H1 (cell line): ENCODE data around the gene GCNT1. TPM values are rescaled to one million over a fixed set of nuclear protein-coding genes. Genes with fewer than 3 reads are reported as not detected.

Experiments
- CTCF ChIA-PET: fragments of 300-600 bp; sonication (Branson Sonifier 250); formaldehyde crosslinking; loops from one replicate; lab custom pipeline; 2021; ENCODE audit not compliant: partially characterized antibody; lab: Charles Lee
- POLR2A ChIA-PET: fragments of 300-600 bp; sonication (Branson Sonifier 250); formaldehyde crosslinking; loops from one replicate; lab custom pipeline; 2021; ENCODE audit warnings: inconsistent platforms; ENCODE audit not compliant: partially characterized antibody; lab: Charles Lee
- DNase-seq, 2 experiments: peaks; one replicate each; pipeline versions ENCODE4 v3.0.0 to v3.0.0-alpha.2; 2010 to 2022; ENCODE audit warnings: low spot score in 2 of 2, low read depth in 1 of 2, mixed read lengths in 1 of 2
- FAIRE-seq: peaks from 2 replicates; lab custom pipeline; 2011; peaks lifted over from hg19 to GRCh38; lab: Jason Lieb, UNC
- H2AFZ ChIP-seq: 2 replicates; pipeline ENCODE4 v1.8.1; 2012; ENCODE audit warnings: low read length, inconsistent platforms
- H2AK5ac ChIP-seq: 2 replicates; pipeline ENCODE4 v1.6.1; 2013; ENCODE audit warnings: low read depth, low read length
- H2BK120ac ChIP-seq: replicated peaks from 2 replicates; pipeline ENCODE3; 2013; ENCODE audit warnings: low read depth, low read length, inconsistent platforms
- H2BK12ac ChIP-seq: 2 replicates; pipeline ENCODE4 v1.6.1; 2013; ENCODE audit warnings: low read depth, low read length
- H2BK15ac ChIP-seq: 2 replicates; pipeline ENCODE4 v1.6.1; 2013; ENCODE audit warnings: low read length
- H2BK20ac ChIP-seq: 2 replicates; pipeline ENCODE4 v1.6.1; 2013; ENCODE audit warnings: low read length
- H2BK5ac ChIP-seq: 2 replicates; pipeline ENCODE4 v1.6.1; 2013; ENCODE audit warnings: low read depth, low read length
- H3K14ac ChIP-seq: 2 replicates; pipeline ENCODE4 v1.6.1; 2013; ENCODE audit warnings: inconsistent platforms; ENCODE audit not compliant: insufficient read length
- H3K18ac ChIP-seq: 2 replicates; pipeline ENCODE4 v1.6.1; 2013; ENCODE audit warnings: low read length; ENCODE audit errors: extremely low read depth
- H3K23ac ChIP-seq: 2 replicates; pipeline ENCODE4 v1.6.1; 2013; ENCODE audit warnings: inconsistent platforms; ENCODE audit not compliant: insufficient read length
- H3K23me2 ChIP-seq: 2 replicates; pipeline ENCODE4 v1.6.1; 2013; ENCODE audit warnings: low read depth, low read length
- H3K27ac ChIP-seq: 2 replicates; pipeline ENCODE4 v1.6.1; 2011; ENCODE audit warnings: low read depth, low read length, inconsistent platforms
- H3K27me3 ChIP-seq, 4 experiments: replicated peaks in 1 of 4; 1 replicate in 1 of 4; 2 replicates in 3 of 4; pipeline versions ENCODE4 v1.6.1 to v1.8.1; 2011 to 2013; ENCODE audit warnings: low read length in 3 of 4, mild to moderate bottlenecking in 3 of 4, inconsistent platforms in 2 of 4, mixed read lengths in 2 of 4, moderate library complexity in 1 of 4; ENCODE audit not compliant: control insufficient read depth in 3 of 4, insufficient read depth in 3 of 4; ENCODE audit errors: extremely low read depth in 1 of 4
- H3K36me3 ChIP-seq, 4 experiments: 2 replicates each; pipeline versions ENCODE4 v1.6.1 to v1.8.1; 2011 to 2013; ENCODE audit warnings: mild to moderate bottlenecking in 4 of 4, low read length in 3 of 4, moderate library complexity in 2 of 4, control low read depth in 1 of 4, inconsistent platforms in 1 of 4; ENCODE audit not compliant: insufficient read depth in 4 of 4, control insufficient read depth in 2 of 4
- H3K4ac ChIP-seq: replicated peaks from 2 replicates; pipeline ENCODE3; 2013; ENCODE audit warnings: low read length, low read depth, mixed read lengths, inconsistent platforms; ENCODE audit not compliant: insufficient read length
- H3K4me1 ChIP-seq, 4 experiments: replicated peaks in 1 of 4; 1 replicate in 1 of 4; 2 replicates in 3 of 4; pipeline versions ENCODE4 v1.6.1 to v1.8.1; 2011 to 2013; ENCODE audit warnings: low read length in 3 of 4, inconsistent platforms in 2 of 4, mixed read lengths in 1 of 4; ENCODE audit not compliant: insufficient read depth in 4 of 4, control insufficient read depth in 3 of 4
- H3K4me2 ChIP-seq, 2 experiments: 2 replicates each; pipeline versions ENCODE4 v1.6.1 to v1.8.1; 2011 to 2013; ENCODE audit warnings: low read depth in 2 of 2, low read length in 2 of 2, control low read depth in 1 of 2, inconsistent platforms in 1 of 2, mild to moderate bottlenecking in 1 of 2; ENCODE audit not compliant: insufficient read depth in 1 of 2
- H3K4me3 ChIP-seq, 4 experiments: fragments of 200-600, 300-600 bp in 1 of 4; sonication (generic), shearing (Covaris generic), sonication (Bioruptor Twin) in 1 of 4; 2 replicates each; pipeline versions ENCODE4 v1.5.1 to v1.8.1; 2011 to 2016; ENCODE audit warnings: low read length in 4 of 4, low read depth in 3 of 4, control low read depth in 2 of 4, inconsistent platforms in 2 of 4, mild to moderate bottlenecking in 2 of 4, mixed read lengths in 1 of 4, moderate library complexity in 1 of 4; ENCODE audit not compliant: insufficient read depth in 2 of 4; ENCODE audit errors: extremely low read depth in 1 of 4
- H3K56ac ChIP-seq: replicated peaks from 2 replicates; pipeline ENCODE3; 2013; ENCODE audit warnings: low read depth, mild to moderate bottlenecking, mixed read lengths, low read length, inconsistent platforms; ENCODE audit not compliant: insufficient read length
- H3K79me1 ChIP-seq: 2 replicates; pipeline ENCODE4 v1.6.1; 2013; ENCODE audit warnings: low read depth, low read length, control low read depth
- H3K79me2 ChIP-seq, 2 experiments: 2 replicates each; pipeline versions ENCODE4 v1.6.1 to v1.8.1; 2012 to 2013; ENCODE audit warnings: low read length in 2 of 2, mild to moderate bottlenecking in 2 of 2, inconsistent platforms in 1 of 2; ENCODE audit not compliant: insufficient read depth in 2 of 2, control insufficient read depth in 1 of 2
- H3K9ac ChIP-seq, 4 experiments: replicated peaks in 1 of 4; 1 replicate in 1 of 4; 2 replicates in 3 of 4; pipeline versions ENCODE4 v1.6.1 to v1.8.1; 2011 to 2013; ENCODE audit warnings: low read depth in 3 of 4, low read length in 3 of 4, control low read depth in 2 of 4, mild to moderate bottlenecking in 2 of 4, moderate library complexity in 2 of 4, inconsistent platforms in 1 of 4; ENCODE audit errors: extremely low read depth in 1 of 4
- H3K9me3 ChIP-seq, 2 experiments: 2 replicates each; pipeline versions ENCODE4 v1.6.1 to v1.8.1; 2012 to 2013; ENCODE audit warnings: mild to moderate bottlenecking in 2 of 2, moderate library complexity in 2 of 2, control low read depth in 1 of 2, inconsistent platforms in 1 of 2, low read depth in 1 of 2, low read length in 1 of 2, mixed read lengths in 1 of 2; ENCODE audit not compliant: insufficient read depth in 2 of 2
- H4K20me1 ChIP-seq, 2 experiments: replicated peaks in 1 of 2; 2 replicates each; pipeline versions ENCODE3 to v1.8.1; 2011 to 2013; ENCODE audit warnings: inconsistent platforms in 2 of 2, low read length in 2 of 2, mild to moderate bottlenecking in 1 of 2; ENCODE audit not compliant: insufficient read depth in 2 of 2, control insufficient read depth in 1 of 2
- H4K5ac ChIP-seq: 2 replicates; pipeline ENCODE4 v1.6.1; 2013; ENCODE audit warnings: low read length, low read depth, mixed read lengths, inconsistent platforms; ENCODE audit not compliant: insufficient read length
- H4K8ac ChIP-seq: 2 replicates; pipeline ENCODE4 v1.8.0; 2013; ENCODE audit warnings: mild to moderate bottlenecking, moderate library complexity, low read length, inconsistent platforms; ENCODE audit not compliant: insufficient read depth; ENCODE audit errors: extremely low read depth
- H4K91ac ChIP-seq: replicated peaks from 2 replicates; pipeline ENCODE3; 2013; ENCODE audit warnings: low read length, mixed read lengths, inconsistent platforms; ENCODE audit not compliant: insufficient read length
- BCL11A ChIP-seq, 2 experiments: IDR thresholded peaks; one replicate each; pipeline ENCODE4 v1.6.1; 2011; ENCODE audit warnings: low read depth in 2 of 2, low read length in 2 of 2, mild to moderate bottlenecking in 2 of 2
- CHD2 ChIP-seq: IDR thresholded peaks from 2 replicates; pipeline ENCODE4 v1.6.1; 2012; ENCODE audit warnings: low read length, improper control_type of control experiment
- CTBP2 ChIP-seq: IDR thresholded peaks from 2 replicates; pipeline ENCODE4 v1.7.0; 2011; ENCODE audit warnings: borderline replicate concordance, mild to moderate bottlenecking, moderate library complexity, mixed read lengths, low read length; ENCODE audit not compliant: insufficient read depth, insufficient read length
- EZH2 ChIP-seq: fragments of 200-600 bp; sonication (generic); IDR thresholded peaks from 2 replicates; pipeline ENCODE4 v1.7.1; 2012; ENCODE audit warnings: low read depth, mild to moderate bottlenecking, moderate library complexity, low read length, inconsistent platforms; ENCODE audit not compliant: severe bottlenecking
- HDAC2 ChIP-seq, 2 experiments: fragments of 300-600 bp in 1 of 2; sonication (generic) in 1 of 2; IDR thresholded peaks; 2 replicates each; pipeline ENCODE4 v1.6.1; 2011 to 2012; ENCODE audit warnings: low read depth in 2 of 2, low read length in 2 of 2, mild to moderate bottlenecking in 2 of 2, moderate library complexity in 2 of 2, borderline replicate concordance in 1 of 2, inconsistent platforms in 1 of 2
- KDM4A ChIP-seq: IDR thresholded peaks from one replicate; pipeline ENCODE4 v1.7.1; 2012; ENCODE audit warnings: low read depth, mild to moderate bottlenecking, moderate library complexity, low read length, inconsistent platforms; ENCODE audit not compliant: severe bottlenecking
- POLR2A ChIP-seq, 2 experiments: IDR thresholded peaks; 1 replicate in 1 of 2; 2 replicates in 1 of 2; pipeline ENCODE4 v1.6.1; 2011; ENCODE audit warnings: low read depth in 2 of 2, low read length in 2 of 2, mild to moderate bottlenecking in 2 of 2; ENCODE audit errors: control extremely low read depth in 1 of 2
- RAD21 ChIP-seq, 2 experiments: IDR thresholded peaks in 1 of 2; conservative IDR thresholded peaks in 1 of 2; 2 replicates each; pipeline ENCODE4 v1.6.1; 2011; ENCODE audit warnings: low read depth in 2 of 2, low read length in 2 of 2, improper control_type of control experiment in 1 of 2, inconsistent platforms in 1 of 2, mild to moderate bottlenecking in 1 of 2, moderate library complexity in 1 of 2
- SRF ChIP-seq: IDR thresholded peaks from 2 replicates; pipeline ENCODE4 v1.6.1; 2011; ENCODE audit warnings: mild to moderate bottlenecking, low read depth, low read length, moderate library complexity
- TBP ChIP-seq: IDR thresholded peaks from 2 replicates; pipeline ENCODE4 v1.6.1; 2011; ENCODE audit warnings: low read depth, low read length, improper control_type of control experiment
- ZNF274 ChIP-seq: IDR thresholded peaks from 2 replicates; pipeline ENCODE4 v1.7.0; 2012; ENCODE audit warnings: low read length, borderline replicate concordance; ENCODE audit errors: extremely low read depth
- polyA plus RNA-seq, 7 experiments: library from polyadenylated mRNA; depleted of rRNA in 3 of 7; stranded (reverse) in 5 of 7; unstranded in 2 of 7; fragments of >200 nt in 5 of 7; fragments of 200-250 nt in 2 of 7; gene quantifications; 1 replicate in 5 of 7; 2 replicates in 1 of 7; 4 replicates in 1 of 7; pipeline versions ENCODE4 v1.2.1 to v1.2.3, GENCODE V29; 2011 to 2013; ENCODE audit warnings: missing spikeins in 2 of 7, mixed read lengths in 2 of 7
- total RNA-seq: library from RNA; stranded (reverse); fragmentation: NEBNext Ultra II Directional; extraction: Animal tissue kit (Norgen Biotek cat#: 25700); gene quantifications from 2 replicates; pipeline ENCODE4 v1.2.1, GENCODE V29; 2021
- TF ChIP-seq, protein P1 (sequence below): IDR thresholded peaks from 2 replicates; pipeline ENCODE4 v1.6.1; 2011; ENCODE audit warnings: low read depth, mild to moderate bottlenecking, low read length; ENCODE audit not compliant: insufficient read depth

GCNT1 gene
- total and polyA plus RNA-seq, 2 of the 8 experiments (the other 6 are each of a cell fraction or from before 2014, with no cell fraction given): 13.0 to 16.5 TPM

GRCh38 chr9:76415731-76416130, 43.3 kb upstream of the GCNT1 start:
- Histone ChIP-seq H3K56ac (no peak overlapping the region), H3K4me2 (no peak overlapping the region), H3K4me1 (peaks cover 0 to 6% (median 0%) of the 10 kb centered on the region in 4 experiments; a peak in 2 of 7 replicates), H3K27ac (no peak overlapping the region), H3K27me3 (peaks cover 0 to 4% (median 0%) of the 10 kb centered on the region in 4 experiments; a peak in 1 of 7 replicates), H3K9ac (no peak overlapping the region), H3K79me2 (no peaks in the 10 kb centered on the region), H4K8ac (no peak overlapping the region), H3K14ac (no peak overlapping the region), H2BK15ac (no peak overlapping the region), H3K23me2 (no peaks in the 10 kb centered on the region), H3K36me3 (no peaks in the 10 kb centered on the region), H2BK12ac (no peak overlapping the region), H3K4ac (no peak overlapping the region), H2AFZ (no peak overlapping the region), H3K4me3 (no peak overlapping the region), H3K9me3 (peaks cover 0 to 4% of the 10 kb centered on the region in 2 experiments; a peak in 2 of 4 replicates), H2BK120ac (no peak overlapping the region), H3K79me1 (no peaks in the 10 kb centered on the region), H4K5ac (no peak overlapping the region), H2BK20ac (peak overlapping the region; percentile 91; the same call in 1 of the 2 replicates), H3K18ac (no peak overlapping the region), H2BK5ac (no peak overlapping the region), H4K91ac (no peak overlapping the region), H3K23ac (no peak overlapping the region), H4K20me1 (no peaks in the 10 kb centered on the region), H2AK5ac (no peak overlapping the region)
- ChIA-PET POLR2A (interaction anchor here (0.8 kb wide), 1 partner anchor 15 kb away, joined by 3 read pairs; no protein-coding TSS in a partner anchor), CTCF (interaction anchor here (1.1 kb wide), 1 partner anchor 45 kb away, joined by 3 read pairs; no protein-coding TSS in a partner anchor)
- FAIRE-seq (no peak), DNase-seq (no peak)
- no peak for TF ChIP-seq KDM4A
- TF ChIP-seq CTBP2: no peak
- no peak for TF ChIP-seq EZH2
- TF ChIP-seq ZNF274: no peak
- TF ChIP-seq BCL11A (IDR thresholded peaks at IDR 0.05; ENCODE audit: low read depth in 2 of 2, low read length in 2 of 2): no peak
- no peak for TF ChIP-seq RAD21 (IDR thresholded peaks at IDR 0.05 in 1 of 2, conservative IDR thresholded peaks at IDR 0.05 in 1 of 2; ENCODE audit: low read depth in 2 of 2, low read length in 2 of 2)
- TF ChIP-seq HDAC2 (IDR thresholded peaks at IDR 0.05; ENCODE audit: borderline replicate concordance in 1 of 2, low read depth in 2 of 2, low read length in 2 of 2): no peak
- TF ChIP-seq POLR2A (IDR thresholded peaks at IDR 0.05; ENCODE audit: control extremely low read depth in 1 of 2, low read depth in 2 of 2, low read length in 2 of 2): no peak
- TF ChIP-seq SRF: no peak
- no peak for TF ChIP-seq CHD2
- TF ChIP-seq, protein P1, sequence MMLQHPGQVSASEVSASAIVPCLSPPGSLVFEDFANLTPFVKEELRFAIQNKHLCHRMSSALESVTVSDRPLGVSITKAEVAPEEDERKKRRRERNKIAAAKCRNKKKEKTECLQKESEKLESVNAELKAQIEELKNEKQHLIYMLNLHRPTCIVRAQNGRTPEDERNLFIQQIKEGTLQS: no peak
- no peak for TF ChIP-seq TBP
